AG04449 (cell line): ENCODE results near the gene NSUN7.

Source experiments
- CTCF ChIA-PET: fragments of 350-600 bp; formaldehyde crosslinking; extraction: SDS; loops from one replicate; lab custom pipeline; 2021; ENCODE audit warnings: antibody characterized with exemption; lab: Yijun Ruan, JAX
- POLR2A ChIA-PET: fragments of 400-600, 350-600 bp; formaldehyde crosslinking; extraction: SDS; loops from one replicate; lab custom pipeline; 2020; ENCODE audit warnings: antibody characterized with exemption, inconsistent platforms; lab: Yijun Ruan, JAX
- DNase-seq: peaks from one replicate; pipeline ENCODE4 v3.0.0-alpha.2; 2010; ENCODE audit warnings: low read depth, low spot score
- H3K4me3 ChIP-seq: 2 replicates; pipeline ENCODE4 v1.5.1; 2011; ENCODE audit warnings: low read depth, mild to moderate bottlenecking, control low read depth, low read length
- CTCF ChIP-seq: IDR thresholded peaks from one replicate; pipeline ENCODE4 v1.5.1; 2011; ENCODE audit warnings: mild to moderate bottlenecking, moderate library complexity, low read length, control low read depth, inconsistent platforms; ENCODE audit not compliant: insufficient read depth; ENCODE audit errors: missing control alignments

The NSUN7 gene

GRCh38 chr4:40842318-40842717, 92.6 kb downstream of the NSUN7 start:
- POLR2A ChIA-PET: no interaction called here
- CTCF ChIA-PET: interaction anchor here (0.9 to 2.7 kb wide), 10 partner anchors 13 to 411 kb away, joined by 3 to 16 read pairs (median 9); no protein-coding TSS in a partner anchor
- H3K4me3 ChIP-seq: no peak overlapping the region
- DNase-seq: no peak
- TF ChIP-seq CTCF: no peak

GRCh38 chr4:40842725-40843423, 93.1 kb downstream of the NSUN7 start:
- no peak for DNase-seq
- TF ChIP-seq CTCF: no peak
- ChIA-PET CTCF (interaction anchor here (0.8 to 2.7 kb wide), 10 partner anchors 11 to 105 kb away, joined by 3 to 16 read pairs (median 4); no protein-coding TSS in a partner anchor), POLR2A (no interaction called here)
- H3K4me3 ChIP-seq: no peak overlapping the region

GRCh38 chr4:40843696-40844095, 93.9 kb downstream of the NSUN7 start:
- no peak for TF ChIP-seq CTCF
- ChIA-PET POLR2A (no interaction called here), CTCF (interaction anchor here (0.8 to 2.7 kb wide), 7 partner anchors 12 to 82 kb away, joined by 3 to 10 read pairs (median 3); no protein-coding TSS in a partner anchor)
- H3K4me3 ChIP-seq: no peak overlapping the region
- no peak for DNase-seq

GRCh38 chr4:40844261-40844660, 94.5 kb downstream of the NSUN7 start:
- H3K4me3 ChIP-seq: no peak overlapping the region
- no peak for DNase-seq
- TF ChIP-seq CTCF: no peak
- POLR2A ChIA-PET: no interaction called here
- CTCF ChIA-PET: interaction anchor here (1.1 to 2.7 kb wide), 4 partner anchors 11 to 80 kb away, joined by 3 to 10 read pairs (median 6); no protein-coding TSS in a partner anchor

- no peak overlapping the region for H3K4me3 ChIP-seq
- no peak for DNase-seq
- no peak for TF ChIP-seq CTCF
- POLR2A ChIA-PET: no interaction called here
- CTCF ChIA-PET: interaction anchor here (0.9 to 2.7 kb wide), 4 partner anchors 8 to 52 kb away, joined by 3 to 10 read pairs (median 4); no protein-coding TSS in a partner anchor
Observed at GRCh38 chr4:40845154-40845835, 95.5 kb downstream of the NSUN7 start.

- no peak for DNase-seq
- no peak for TF ChIP-seq CTCF
- CTCF ChIA-PET: interaction anchor here (0.6 to 1.5 kb wide), 5 partner anchors 9 to 78 kb away, joined by 3 to 4 read pairs (median 3); no protein-coding TSS in a partner anchor
- H3K4me3 ChIP-seq: no peak overlapping the region
- POLR2A ChIA-PET: no interaction called here
Observed at GRCh38 chr4:40846532-40846931, 96.8 kb downstream of the NSUN7 start.
